Measurements from ENCODE around the gene PSMD13. TPM values are rescaled to one million over a fixed set of nuclear protein-coding genes. Genes with fewer than 3 reads are reported as not detected.

Gene PSMD13
- total RNA-seq, 1 experiment from 2014 or later, result 140 TPM

DNA sequence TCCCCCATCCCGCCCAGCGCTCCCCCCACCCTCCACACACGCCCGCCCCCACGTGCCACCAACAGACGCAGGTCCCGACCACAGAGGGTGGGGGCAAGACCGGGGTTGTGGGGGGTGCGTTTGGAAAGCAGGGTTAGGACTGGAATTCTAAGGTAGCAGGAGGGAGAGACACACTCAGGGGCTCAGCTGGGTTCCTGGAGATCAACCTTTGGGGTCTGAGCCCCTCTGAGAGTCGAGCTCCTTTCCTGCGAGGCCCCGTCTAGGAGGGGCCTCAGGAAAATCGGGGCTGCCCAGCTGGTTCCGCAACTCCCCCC is 52.6 kb downstream of the PSMD13 start:
- no peak for DNase-seq (ENCODE audit: low read depth, low spot score)
- in situ Hi-C loops (cut with HindIII; ENCODE audit: low pct_unique_long_range_greater_than_20kb, low sequenced_read_pairs), result no loop called here

DNA sequence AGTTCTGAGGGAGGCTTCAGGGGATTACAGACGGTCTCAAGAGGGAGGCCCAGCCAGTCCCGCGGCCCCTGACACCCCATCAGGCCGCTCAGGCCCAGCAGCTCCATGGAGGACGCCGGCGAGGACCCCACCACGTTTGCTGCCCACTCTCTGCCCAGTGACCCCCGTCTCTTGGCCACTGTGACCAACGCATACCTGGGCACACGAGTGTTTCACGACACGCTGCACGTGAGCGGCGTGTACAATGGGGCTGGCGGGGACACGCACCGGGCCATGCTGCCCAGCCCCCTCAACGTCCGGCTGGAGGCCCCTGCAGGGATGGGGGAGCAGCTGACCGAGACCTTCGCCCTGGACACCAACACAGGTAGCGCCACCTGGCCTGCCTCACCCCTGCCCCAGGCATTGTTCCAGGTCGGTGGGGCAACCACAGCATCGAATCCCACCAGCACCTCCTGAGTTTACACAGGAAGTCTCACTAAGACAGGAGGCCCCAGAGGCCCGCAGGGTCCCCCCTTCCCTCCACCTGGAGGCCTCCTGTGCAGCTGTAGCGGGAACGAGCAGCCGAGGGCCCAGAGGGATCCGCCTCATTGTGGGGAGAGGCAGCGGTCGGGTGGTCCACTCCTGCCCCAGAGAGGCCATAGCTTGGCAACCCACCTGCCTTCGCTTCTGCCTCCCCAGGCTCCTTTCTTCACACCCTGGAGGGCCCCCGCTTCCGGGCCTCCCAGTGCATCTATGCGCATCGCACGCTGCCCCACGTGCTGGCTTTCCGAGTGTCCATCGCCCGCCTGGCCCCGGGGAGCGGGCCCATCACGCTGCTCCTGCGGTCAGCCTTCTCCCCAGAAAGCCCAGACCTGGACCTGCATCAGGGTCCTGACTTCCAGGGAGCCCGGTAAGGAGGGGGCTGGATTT is 53.2 kb downstream of the PSMD13 start:
- in situ Hi-C loops (cut with HindIII; ENCODE audit: low pct_unique_long_range_greater_than_20kb, low sequenced_read_pairs), result no loop called here
- DNase-seq (ENCODE audit: low read depth, low spot score), result no peak

DNA sequence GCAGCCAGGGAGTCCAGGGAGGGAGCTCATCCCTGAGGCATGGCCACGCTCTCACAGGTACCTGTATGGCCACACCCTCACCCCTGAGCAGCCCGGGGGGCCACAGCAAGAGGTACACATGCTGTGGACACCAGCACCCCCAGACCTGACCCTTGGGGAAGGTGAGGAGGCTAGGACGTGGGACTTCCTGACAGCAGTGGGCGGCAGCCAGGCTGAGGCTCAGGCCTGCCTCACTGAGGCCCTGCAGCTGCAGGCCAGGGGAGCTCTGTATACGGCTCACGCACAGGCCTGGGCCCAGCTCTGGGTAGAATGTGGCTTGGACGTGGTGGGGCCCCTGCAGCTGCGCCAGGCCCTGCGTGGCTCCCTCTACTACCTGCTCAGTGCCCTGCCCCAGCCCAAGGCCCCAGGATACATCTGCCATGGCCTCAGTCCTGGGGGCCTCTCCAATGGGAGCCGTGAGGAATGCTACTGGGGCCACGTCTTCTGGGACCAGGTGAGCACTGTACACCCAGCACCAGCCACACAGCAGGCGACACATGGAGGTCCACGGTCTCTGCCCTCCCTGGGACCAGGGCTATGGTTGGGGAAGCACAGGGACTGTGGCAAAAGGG is 54.0 kb downstream of the PSMD13 start:
- in situ Hi-C loops (cut with HindIII; ENCODE audit: low pct_unique_long_range_greater_than_20kb, low sequenced_read_pairs), result no loop called here
- DNase-seq (ENCODE audit: low read depth, low spot score), result no peak

DNA sequence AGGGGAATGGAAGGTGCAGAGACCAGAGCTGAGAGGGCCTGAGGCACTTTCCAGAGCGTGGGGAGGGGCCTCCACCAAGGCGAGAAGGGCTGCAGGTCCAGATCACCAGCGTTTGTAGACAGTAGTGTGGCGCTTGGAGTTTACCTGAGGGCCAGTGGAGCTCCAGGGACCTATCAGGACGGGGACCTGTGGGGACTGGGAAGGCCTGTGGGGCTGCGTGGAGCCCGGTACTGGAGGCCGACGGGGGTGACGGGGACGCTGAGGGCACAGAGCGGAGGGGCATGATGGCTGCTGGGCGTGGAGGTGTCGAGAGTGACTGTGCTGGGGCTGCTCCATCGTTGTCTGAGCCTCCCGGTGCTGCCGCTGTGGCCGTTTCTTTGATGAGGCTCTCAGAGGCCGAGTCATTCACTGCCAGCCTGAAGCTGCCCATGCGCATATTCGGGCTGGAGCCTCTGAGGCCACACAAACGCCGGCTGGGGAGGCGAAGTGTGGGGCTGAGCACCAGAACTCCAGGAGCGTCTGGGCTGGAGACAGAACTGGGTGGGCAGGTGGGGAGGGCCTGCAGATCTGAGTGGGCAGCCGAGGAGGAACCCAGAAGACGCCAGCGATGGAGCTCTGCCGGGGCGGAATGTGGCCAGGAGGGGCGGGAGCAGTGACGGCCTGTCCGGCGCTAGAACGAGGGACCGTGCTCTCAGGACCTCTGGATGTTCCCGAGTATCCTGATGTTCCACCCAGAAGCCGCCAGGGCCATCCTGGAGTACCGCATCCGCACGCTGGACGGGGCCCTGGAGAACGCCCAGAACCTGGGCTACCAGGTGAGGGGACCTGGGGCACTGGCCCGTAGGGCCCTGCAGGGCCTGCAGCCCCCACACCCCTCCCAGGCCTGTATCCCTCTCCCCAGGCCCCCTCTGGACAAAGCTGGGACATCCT is 54.8 kb downstream of the PSMD13 start:
- no peak for DNase-seq (ENCODE audit: low read depth, low spot score)
- in situ Hi-C loops (cut with HindIII; ENCODE audit: low pct_unique_long_range_greater_than_20kb, low sequenced_read_pairs), result no loop called here

DNA sequence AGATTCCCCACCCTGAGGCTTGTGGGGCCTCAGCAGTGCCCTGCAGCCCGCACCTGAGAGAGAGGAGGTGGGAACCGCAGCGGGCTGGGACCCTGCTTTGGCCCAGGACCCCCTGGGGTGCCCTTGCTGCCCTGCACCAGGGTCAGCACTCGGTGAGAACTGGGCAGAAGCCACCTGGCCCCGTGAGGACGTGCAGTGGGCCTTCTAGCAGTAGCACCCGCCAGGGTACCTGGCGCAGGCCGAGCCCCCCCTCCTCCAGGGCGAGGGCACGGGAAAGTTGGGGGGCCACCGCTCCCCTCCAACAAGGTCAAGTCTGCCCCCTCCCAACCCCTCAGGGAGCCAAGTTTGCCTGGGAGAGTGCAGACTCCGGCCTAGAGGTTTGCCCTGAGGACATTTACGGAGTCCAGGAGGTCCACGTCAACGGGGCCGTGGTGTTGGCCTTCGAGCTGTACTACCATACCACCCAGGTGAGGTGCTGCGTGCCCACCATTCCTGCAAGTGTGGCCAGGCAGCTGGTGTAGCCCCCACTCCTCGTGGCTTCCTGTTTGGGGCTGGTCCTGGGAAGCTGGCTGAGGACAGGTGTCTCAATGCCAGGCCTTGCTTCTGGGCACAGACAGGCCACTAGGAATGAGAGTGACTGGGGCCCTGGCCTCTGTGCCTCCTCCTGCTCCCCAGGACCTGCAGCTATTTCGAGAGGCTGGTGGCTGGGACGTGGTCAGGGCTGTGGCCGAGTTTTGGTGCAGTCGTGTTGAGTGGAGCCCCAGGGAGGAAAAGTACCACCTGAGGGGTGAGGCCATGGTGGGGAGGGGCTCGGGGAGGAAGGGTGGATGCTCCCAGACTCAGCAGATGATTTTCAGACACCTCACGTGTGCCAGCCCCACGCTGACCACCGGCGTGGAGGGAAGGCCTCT is 55.7 kb downstream of the PSMD13 start:
- in situ Hi-C loops (cut with HindIII; ENCODE audit: low pct_unique_long_range_greater_than_20kb, low sequenced_read_pairs), result no loop called here
- no peak for DNase-seq (ENCODE audit: low read depth, low spot score)

DNA sequence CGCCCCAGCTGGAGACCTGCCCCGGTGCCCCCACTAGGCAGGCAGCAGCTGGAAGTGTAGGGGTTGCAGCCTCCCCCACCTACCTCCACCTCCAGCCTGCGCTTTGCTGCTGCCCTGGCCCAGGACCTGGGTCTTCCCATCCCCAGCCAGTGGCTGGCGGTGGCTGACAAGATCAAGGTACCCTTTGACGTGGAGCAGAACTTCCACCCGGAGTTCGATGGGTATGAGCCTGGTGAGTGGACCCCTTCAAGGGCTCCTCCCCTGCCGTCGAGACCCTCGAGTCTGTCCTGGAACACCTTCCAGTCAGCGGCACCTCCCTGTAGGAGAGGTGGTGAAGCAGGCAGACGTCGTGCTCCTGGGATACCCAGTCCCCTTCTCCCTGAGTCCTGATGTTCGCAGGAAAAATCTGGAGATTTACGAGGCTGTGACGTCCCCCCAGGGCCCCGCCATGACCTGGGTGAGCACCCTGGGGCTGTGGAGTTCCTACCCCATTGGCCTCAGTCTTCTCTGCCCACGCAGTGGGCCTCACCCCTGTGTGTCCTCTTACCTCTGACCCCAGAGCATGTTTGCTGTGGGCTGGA is 56.6 kb downstream of the PSMD13 start:
- no peak for DNase-seq (ENCODE audit: low read depth, low spot score)
- in situ Hi-C loops (cut with HindIII; ENCODE audit: low pct_unique_long_range_greater_than_20kb, low sequenced_read_pairs), result no loop called here

DNA sequence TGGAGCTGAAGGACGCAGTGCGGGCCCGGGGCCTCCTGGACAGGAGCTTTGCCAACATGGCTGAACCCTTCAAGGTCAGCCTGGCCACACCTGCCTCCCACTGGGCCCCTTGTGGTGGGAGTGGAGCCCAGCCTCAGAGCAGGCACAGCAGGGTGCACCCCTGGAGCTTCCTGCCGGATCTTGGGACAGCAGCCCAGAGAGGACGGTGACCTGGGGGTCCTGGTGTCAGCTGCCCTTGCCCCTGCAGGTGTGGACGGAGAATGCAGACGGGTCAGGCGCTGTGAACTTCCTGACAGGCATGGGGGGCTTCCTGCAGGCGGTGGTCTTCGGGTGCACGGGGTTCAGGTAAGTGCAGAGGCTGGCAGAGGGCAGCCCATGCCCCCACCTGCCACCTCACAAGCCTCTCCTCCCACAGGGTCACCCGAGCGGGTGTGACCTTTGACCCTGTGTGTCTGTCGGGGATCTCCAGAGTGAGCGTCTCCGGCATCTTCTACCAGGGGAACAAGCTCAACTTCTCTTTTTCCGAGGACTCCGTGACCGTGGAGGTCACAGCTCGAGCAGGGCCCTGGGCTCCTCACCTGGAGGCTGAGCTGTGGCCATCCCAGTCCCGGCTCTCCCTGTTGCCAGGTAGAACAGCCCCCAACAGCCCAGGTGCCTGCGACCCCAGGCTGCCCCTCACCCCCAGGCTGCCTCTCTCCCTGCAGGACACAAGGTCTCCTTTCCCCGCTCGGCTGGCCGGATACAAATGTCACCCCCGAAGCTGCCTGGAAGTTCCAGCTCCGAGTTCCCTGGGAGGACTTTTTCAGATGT is 57.3 kb downstream of the PSMD13 start:
- in situ Hi-C loops (cut with HindIII; ENCODE audit: low pct_unique_long_range_greater_than_20kb, low sequenced_read_pairs), result no loop called here

DNA sequence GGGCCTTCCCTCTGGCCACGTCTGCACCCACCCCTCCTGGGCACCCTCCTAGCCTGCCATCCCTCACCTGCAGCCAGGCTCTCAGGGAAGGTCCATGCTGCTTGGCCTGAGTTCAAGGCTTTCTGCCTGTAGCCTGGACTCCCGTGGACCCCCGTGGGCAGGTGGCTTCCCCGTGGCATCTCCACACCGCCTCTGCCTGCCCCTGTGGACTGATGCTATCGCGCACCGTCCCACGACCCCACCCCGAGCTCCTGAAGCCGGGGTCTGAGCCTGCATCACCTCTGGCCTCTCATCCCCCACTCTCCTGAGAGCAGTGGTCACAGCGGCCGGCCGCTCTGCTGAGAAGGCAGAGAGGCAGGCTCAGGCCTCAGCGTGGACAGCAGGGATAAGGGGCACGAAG is 58.0 kb downstream of the PSMD13 start:
- DNase-seq (ENCODE audit: low read depth, low spot score), result no peak
- in situ Hi-C loops (cut with HindIII; ENCODE audit: low pct_unique_long_range_greater_than_20kb, low sequenced_read_pairs), result no loop called here

More for the DNA sequence above, 57.3 kb downstream of the PSMD13 start:
- DNase-seq (ENCODE audit: low read depth, low spot score), result no peak

DNA sequence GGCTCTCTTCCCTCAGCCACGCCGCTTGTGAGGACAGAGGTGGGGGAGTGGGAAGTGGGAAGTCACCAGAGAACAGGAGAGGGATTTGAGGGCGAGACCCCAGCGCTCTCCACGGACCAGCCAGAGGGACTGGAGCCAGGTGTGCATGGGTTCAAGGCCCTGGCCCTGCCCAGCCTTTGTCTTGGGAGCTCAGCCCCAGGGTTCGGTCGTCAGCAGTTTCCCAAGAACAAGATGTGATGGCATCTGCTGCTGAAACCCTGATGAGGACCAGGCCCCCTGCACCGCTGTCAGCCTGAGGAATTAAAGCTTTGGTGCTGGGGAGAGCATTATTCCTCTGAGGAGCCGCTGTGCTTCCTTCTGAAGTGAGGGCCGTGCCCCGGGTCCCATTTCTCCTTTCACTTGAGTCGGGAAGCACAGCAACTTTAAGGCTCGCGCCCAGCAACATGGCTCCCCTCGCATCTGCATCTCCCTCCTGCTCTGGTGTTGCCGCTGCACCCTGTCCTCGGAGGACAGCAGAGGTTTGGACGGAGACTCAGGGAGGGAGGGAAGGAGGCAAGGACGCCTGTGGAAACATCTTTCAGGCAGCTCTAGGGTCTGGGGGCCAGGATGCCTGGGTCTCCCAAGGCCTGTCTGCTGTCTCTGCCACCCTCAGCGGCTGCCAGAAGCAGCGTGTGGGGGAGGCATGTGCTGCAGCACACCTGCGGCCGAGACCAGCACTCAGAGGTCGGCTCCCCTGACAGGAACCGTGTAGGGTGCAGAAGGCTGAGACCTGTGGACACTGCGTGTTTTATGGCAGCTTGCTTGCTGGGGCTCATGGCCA is 58.8 kb downstream of the PSMD13 start:
- no peak for DNase-seq (ENCODE audit: low read depth, low spot score)
- in situ Hi-C loops (cut with HindIII; ENCODE audit: low pct_unique_long_range_greater_than_20kb, low sequenced_read_pairs), result no loop called here

DNA sequence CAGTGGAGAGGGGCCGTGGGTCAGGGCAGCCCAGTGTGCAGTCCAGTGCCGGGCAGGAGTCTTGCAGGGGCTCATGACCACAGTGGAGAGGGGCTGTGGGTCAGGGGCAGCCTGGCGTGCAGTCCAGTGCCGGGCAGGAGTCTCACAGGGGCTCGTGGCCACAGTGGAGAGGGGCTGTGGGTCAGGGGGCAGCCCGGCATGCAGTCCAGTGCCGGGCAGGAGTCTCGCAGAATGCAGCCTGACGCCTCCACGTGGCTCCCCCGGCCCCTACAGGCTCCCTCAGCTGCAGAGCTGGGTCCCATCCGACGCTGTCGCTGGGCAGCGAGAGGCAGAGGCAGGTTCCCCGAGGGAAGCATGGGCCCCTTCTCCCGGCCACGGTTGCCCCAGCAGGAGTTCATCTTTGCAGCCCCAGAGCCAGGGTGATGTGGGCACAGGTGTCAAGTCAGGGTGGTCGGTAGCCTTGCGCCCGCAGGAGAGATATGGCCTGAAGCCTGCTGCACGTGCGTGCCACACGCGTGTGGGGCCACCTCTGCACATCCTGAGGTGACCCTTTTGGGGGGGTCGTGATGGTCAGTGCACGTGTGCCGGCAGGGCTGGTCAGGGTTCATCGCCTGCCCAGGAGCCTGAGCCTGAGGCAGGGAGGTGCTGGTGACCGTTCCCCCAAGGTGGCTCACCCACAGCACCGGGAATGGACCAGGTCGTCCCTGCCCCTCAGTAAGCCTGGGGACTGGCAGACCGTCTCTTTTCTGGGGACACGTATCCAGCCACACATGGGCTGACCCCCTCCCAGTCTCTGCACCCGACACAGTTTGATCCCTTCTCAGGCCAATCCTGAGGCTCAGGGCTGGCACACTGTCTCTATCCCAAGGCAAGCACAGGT is 59.6 kb downstream of the PSMD13 start:
- in situ Hi-C loops (cut with HindIII; ENCODE audit: low pct_unique_long_range_greater_than_20kb, low sequenced_read_pairs), result no loop called here
- no peak for DNase-seq (ENCODE audit: low read depth, low spot score)

DNA sequence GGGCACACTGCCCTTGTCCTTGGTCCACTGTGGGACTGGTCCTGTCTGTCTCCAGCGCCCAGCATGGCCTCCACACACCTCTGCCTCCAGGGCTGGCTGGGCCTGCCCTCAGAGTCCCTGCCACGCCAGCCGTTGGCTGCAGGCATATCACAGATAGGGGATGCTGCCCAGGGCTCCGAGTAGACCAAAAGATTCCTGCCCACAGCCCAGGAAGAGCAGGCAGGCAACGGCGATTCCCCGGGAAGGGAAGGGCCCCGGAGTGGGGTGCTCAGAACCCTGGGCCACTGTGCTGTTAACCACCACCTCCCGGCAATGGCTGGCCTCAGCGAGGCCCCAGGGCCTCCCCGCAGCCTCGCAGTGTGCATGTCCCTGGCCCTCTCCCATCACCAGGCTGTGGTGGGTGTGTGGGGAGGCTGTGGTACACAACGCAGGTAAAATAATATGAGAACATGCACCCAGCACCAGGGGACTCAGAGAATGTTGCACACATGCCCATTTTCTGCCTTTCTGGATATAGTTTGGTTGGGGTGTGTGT is 60.3 kb downstream of the PSMD13 start:
- in situ Hi-C loops (cut with HindIII; ENCODE audit: low pct_unique_long_range_greater_than_20kb, low sequenced_read_pairs), result no loop called here
- DNase-seq (ENCODE audit: low read depth, low spot score), result no peak

DNA sequence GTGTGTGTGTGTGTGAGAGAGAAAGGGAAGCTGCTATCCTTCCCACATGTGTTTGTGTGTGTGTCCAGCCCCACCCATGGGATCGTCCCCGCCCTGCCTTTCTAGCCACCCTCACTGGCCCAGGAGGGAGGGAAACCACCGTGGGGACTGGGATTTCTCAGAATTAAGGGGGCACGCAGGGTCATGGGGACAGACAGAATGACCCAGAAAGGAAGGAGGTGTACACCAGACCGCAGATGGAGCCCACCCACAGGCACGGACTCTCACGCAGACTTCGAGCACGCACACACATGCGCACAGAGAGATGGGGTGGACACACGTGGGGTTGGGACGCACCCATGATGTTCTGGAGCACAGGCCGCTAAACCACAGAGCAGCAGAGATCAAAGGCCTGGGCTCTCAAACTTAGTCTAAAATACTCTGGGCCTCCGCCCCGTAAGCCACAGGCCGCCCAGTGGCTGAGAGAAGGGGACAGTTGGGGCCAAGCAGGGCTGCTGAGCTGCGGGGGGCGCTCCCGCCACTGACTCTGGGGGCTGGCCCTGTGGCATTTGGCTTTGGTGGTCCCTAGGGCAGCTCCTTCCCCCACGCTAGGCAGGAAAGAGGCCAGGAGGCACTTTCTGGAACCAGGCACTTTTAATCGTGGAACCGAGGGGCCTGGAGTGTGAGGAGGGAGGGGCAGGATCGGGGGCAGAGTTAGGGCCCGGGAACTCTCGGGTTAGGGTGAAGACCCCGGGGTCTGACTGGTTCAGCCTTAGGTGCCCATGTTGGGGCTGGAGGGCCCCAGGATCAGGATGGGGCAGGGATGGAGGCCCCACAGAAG is 61.0 kb downstream of the PSMD13 start:
- DNase-seq (ENCODE audit: low read depth, low spot score), result no peak
- in situ Hi-C loops (cut with HindIII; ENCODE audit: low pct_unique_long_range_greater_than_20kb, low sequenced_read_pairs), result no loop called here

DNA sequence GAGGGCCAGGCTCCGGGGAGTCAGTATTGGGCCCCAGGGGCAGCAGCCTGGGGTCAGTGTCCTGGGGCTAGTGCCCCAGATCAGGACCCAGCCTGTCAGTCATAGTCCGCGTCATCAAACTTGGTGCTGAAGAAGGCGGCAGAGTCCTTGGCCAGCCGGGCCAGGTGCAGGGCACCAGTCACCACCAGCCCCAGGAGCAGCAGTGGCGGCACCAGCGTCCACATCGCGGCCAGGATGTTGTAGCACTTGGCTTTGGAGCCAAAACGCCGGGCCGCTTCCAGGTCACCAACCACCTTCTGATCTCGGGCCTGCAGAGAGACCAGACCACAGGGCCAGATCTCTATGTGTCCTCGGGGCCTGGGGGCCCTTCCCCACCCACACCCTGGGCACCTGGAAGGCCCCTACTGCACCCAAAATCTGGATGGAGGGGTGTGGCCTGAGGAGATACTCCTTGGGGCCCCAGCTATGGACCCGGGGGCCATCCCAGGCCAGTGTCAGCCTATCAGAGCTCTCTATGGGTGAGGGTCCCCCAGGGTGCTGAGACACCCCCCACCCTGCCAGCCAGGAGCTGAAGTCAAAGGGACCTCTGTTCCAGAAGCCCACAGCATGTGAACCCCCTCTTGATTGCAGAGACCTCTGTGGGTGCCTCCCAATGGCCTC is 61.8 kb downstream of the PSMD13 start:
- in situ Hi-C loops (cut with HindIII; ENCODE audit: low pct_unique_long_range_greater_than_20kb, low sequenced_read_pairs), result no loop called here
- DNase-seq (ENCODE audit: low read depth, low spot score), result no peak
